ENCODE measurements around the gene ACVR2A.

The ACVR2A gene

DNA sequence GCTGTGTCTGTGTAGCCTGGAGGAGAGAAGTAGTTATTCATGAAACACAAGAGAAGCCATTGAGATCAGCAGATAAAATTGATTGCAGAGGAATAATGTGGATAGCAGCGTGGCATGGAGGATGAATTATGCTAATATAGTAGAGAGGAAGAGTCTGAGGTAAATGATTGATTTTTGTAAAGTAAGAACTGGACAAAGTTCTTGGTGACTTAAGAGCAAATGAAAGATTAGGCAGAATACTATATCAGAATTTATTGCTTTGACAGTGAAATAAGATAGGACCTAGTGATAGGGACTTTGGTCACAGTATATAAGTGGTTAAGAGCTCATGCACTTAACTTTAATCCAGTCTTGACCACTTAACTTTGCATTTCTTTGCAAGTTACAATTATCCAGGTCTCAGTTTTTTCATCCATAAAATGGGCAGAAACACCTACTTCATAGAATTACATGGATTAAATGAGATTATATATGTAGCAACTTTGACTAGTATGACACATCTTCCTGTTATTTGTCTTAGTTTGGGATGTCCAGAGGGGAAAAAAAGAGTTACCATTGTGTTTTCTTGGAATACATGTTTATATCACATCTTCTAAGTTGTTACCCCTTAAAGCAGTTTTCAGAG lies 29.1 kb downstream of the ACVR2A start:
- H3K27me3 Mint-ChIP-seq (ENCODE audit: low read depth, poor library complexity): no peaks in the 10 kb centered on the region
- no peak for DNase-seq
- H3K36me3 Mint-ChIP-seq (ENCODE audit: low read depth): peaks cover 11% of the 10 kb centered on the region
- no peaks in the 10 kb centered on the region for H3K9me3 Mint-ChIP-seq
- H3K27ac Mint-ChIP-seq: no peak overlapping the region
- TF ChIP-seq, protein P1, sequence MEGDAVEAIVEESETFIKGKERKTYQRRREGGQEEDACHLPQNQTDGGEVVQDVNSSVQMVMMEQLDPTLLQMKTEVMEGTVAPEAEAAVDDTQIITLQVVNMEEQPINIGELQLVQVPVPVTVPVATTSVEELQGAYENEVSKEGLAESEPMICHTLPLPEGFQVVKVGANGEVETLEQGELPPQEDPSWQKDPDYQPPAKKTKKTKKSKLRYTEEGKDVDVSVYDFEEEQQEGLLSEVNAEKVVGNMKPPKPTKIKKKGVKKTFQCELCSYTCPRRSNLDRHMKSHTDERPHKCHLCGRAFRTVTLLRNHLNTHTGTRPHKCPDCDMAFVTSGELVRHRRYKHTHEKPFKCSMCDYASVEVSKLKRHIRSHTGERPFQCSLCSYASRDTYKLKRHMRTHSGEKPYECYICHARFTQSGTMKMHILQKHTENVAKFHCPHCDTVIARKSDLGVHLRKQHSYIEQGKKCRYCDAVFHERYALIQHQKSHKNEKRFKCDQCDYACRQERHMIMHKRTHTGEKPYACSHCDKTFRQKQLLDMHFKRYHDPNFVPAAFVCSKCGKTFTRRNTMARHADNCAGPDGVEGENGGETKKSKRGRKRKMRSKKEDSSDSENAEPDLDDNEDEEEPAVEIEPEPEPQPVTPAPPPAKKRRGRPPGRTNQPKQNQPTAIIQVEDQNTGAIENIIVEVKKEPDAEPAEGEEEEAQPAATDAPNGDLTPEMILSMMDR (IDR thresholded peaks at IDR 0.05): no peak
- H3K4me1 Mint-ChIP-seq: peaks cover 15% of the 10 kb centered on the region
- no peak overlapping the region for H3K4me3 Mint-ChIP-seq

DNA sequence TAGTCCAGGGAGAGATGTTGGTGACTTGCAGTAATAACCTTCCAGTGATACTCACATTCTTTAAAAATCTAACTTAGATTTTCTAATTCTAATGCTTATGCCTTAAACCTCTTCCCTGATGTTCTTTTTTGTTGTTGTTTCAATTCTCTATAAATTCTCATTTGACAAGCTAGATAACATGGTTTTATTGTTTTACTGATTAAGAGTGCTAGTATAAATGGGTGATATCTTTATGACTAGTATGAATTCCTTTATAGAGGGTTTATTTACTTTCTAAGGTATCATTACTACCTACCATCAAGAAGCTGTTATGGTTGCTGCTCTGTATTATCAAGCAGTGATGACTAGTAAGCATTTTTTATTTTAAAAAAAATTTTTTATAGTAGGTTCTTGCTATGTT lies 35.0 kb downstream of the ACVR2A start:
- DNase-seq: no peak
- Mint-ChIP-seq H3K27ac (peak overlapping the region; percentile 44), H3K4me1 (peaks cover 18% of the 10 kb centered on the region), H3K4me3 (no peak overlapping the region), H3K9me3 (no peaks in the 10 kb centered on the region), H3K27me3 (ENCODE audit: low read depth, poor library complexity) (peaks cover 4% of the 10 kb centered on the region), H3K36me3 (ENCODE audit: low read depth) (peaks cover 7% of the 10 kb centered on the region)
- TF ChIP-seq, protein P1 (IDR thresholded peaks at IDR 0.05): no peak

DNA sequence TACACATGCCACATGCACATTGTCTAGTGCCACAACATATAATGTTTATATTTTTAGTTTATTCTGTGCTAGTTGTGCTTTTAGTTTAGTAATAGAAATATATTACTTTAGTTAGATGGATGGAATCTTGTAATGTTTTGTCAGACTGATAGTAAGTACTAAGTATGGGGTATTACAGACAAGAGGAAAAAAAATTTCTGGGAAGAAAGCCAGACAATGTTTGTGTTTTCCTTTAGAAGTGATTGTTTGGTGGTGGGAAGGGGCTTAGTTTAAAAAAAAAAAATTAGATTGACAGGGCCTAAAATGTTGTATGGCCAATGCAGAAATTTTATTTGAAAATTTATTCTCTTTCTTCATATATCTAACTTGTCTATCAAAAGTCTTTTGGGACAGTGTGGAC lies 37.8 kb downstream of the ACVR2A start:
- no peak overlapping the region for H3K4me3 Mint-ChIP-seq
- H3K27me3 Mint-ChIP-seq (ENCODE audit: low read depth, poor library complexity): peaks cover 4% of the 10 kb centered on the region
- H3K9me3 Mint-ChIP-seq: no peaks in the 10 kb centered on the region
- no peak overlapping the region for H3K27ac Mint-ChIP-seq
- TF ChIP-seq, protein P1 (IDR thresholded peaks at IDR 0.05): no peak
- DNase-seq: no peak
- H3K4me1 Mint-ChIP-seq: peaks cover 17% of the 10 kb centered on the region
- H3K36me3 Mint-ChIP-seq (ENCODE audit: low read depth): peaks cover 6% of the 10 kb centered on the region

DNA sequence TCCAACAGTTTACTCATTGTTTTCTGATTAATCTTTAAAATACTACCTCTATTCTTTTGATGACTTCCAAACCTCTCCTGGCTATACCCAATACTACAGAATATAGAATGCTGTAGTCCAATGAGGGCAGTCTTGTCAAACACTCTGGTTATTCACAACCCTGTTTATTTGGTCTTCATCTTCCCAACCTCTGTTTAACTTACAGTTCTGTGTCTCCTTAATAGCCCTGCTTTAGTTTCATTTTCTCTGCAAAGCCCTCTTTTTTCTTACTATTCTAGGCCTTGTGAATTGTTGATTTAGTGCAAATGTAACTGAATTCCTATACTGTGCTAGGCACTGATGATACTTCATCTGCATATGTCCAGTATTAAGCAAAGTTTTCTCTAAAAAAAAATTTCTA lies 40.0 kb downstream of the ACVR2A start:
- DNase-seq: no peak
- no peaks in the 10 kb centered on the region for H3K36me3 Mint-ChIP-seq (ENCODE audit: low read depth)
- peak overlapping the region; percentile 3 for H3K27ac Mint-ChIP-seq
- H3K9me3 Mint-ChIP-seq: no peaks in the 10 kb centered on the region
- H3K4me3 Mint-ChIP-seq: no peak overlapping the region
- TF ChIP-seq, protein P1 (IDR thresholded peaks at IDR 0.05): no peak
- H3K4me1 Mint-ChIP-seq: peaks cover 24% of the 10 kb centered on the region
- peaks cover 4% of the 10 kb centered on the region for H3K27me3 Mint-ChIP-seq (ENCODE audit: low read depth, poor library complexity)

DNA sequence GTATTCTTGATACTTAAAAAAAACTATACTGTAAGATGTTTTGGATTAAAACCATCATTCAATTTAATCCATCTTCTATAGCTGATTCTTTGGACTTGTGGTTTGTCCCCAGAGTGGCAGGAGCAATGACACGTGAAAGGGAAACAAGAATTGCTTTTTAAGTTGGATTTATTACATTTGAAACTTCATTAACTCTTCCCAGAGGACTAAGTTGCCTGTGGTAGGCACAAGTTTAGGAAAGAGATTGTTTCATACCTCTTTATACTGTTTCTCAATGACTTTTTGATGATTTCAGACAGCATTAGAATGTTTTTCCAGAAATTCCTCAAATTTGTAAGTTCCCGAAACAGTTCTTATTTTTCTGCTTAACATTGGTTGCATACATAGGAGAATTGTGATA lies 41.3 kb downstream of the ACVR2A start:
- no peak overlapping the region for H3K4me3 Mint-ChIP-seq
- TF ChIP-seq, protein P1 (IDR thresholded peaks at IDR 0.05): no peak
- peaks cover 24% of the 10 kb centered on the region for H3K4me1 Mint-ChIP-seq

DNA sequence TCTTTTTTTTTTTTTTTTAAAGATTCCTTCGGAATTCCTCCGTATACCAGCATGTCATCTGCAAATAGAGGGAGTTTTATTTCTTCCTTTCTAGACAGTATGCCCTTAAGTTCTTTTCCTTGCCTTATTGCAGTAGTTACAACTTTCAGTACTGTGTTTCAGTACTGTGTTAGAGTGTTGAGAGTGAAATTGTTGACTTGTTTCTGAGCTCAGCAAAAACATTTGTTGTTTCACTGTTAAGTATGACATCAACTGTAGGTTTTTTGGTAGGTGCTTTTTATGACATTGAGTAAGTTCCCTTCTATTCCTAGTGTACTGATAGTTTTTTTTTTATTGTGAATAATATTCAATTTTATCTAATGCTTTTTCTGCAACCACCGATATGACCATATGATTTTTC lies 43.9 kb downstream of the ACVR2A start:
- no peak overlapping the region for H3K27ac Mint-ChIP-seq
- no peaks in the 10 kb centered on the region for H3K9me3 Mint-ChIP-seq
- H3K36me3 Mint-ChIP-seq (ENCODE audit: low read depth): no peaks in the 10 kb centered on the region
- no peaks in the 10 kb centered on the region for H3K27me3 Mint-ChIP-seq (ENCODE audit: low read depth, poor library complexity)
- no peak overlapping the region for H3K4me3 Mint-ChIP-seq
- H3K4me1 Mint-ChIP-seq: peaks cover 24% of the 10 kb centered on the region
- TF ChIP-seq, protein P1 (IDR thresholded peaks at IDR 0.05): no peak
- no peak for DNase-seq

More for the DNA sequence above, 41.3 kb downstream of the ACVR2A start:
- no peak for DNase-seq
- H3K36me3 Mint-ChIP-seq (ENCODE audit: low read depth): no peaks in the 10 kb centered on the region
- H3K27me3 Mint-ChIP-seq (ENCODE audit: low read depth, poor library complexity): peaks cover 4% of the 10 kb centered on the region
- no peaks in the 10 kb centered on the region for H3K9me3 Mint-ChIP-seq
- H3K27ac Mint-ChIP-seq: no peak overlapping the region
